Measurements from ENCODE around the gene PRMT7.

GRCh38 chr16:68354816-68355215 is 44.0 kb downstream of the PRMT7 start:
- TF ChIP-seq, protein P1, sequence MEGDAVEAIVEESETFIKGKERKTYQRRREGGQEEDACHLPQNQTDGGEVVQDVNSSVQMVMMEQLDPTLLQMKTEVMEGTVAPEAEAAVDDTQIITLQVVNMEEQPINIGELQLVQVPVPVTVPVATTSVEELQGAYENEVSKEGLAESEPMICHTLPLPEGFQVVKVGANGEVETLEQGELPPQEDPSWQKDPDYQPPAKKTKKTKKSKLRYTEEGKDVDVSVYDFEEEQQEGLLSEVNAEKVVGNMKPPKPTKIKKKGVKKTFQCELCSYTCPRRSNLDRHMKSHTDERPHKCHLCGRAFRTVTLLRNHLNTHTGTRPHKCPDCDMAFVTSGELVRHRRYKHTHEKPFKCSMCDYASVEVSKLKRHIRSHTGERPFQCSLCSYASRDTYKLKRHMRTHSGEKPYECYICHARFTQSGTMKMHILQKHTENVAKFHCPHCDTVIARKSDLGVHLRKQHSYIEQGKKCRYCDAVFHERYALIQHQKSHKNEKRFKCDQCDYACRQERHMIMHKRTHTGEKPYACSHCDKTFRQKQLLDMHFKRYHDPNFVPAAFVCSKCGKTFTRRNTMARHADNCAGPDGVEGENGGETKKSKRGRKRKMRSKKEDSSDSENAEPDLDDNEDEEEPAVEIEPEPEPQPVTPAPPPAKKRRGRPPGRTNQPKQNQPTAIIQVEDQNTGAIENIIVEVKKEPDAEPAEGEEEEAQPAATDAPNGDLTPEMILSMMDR (optimal IDR thresholded peaks at IDR 0.05 in 1 of 3, IDR thresholded peaks at IDR 0.05 in 1 of 3, conservative IDR thresholded peaks at IDR 0.05 in 1 of 3; ENCODE audit: extremely low read depth in 1 of 3, insufficient read depth in 2 of 3, low read length in 3 of 3), result no peak
- TF ChIP-seq EZH2 (IDR thresholded peaks at IDR 0.05; ENCODE audit: low read length), result no peak

All from keratinocyte (primary cell).